ENCODE measurements around the gene CD300LF.

CD300LF gene

DNA sequence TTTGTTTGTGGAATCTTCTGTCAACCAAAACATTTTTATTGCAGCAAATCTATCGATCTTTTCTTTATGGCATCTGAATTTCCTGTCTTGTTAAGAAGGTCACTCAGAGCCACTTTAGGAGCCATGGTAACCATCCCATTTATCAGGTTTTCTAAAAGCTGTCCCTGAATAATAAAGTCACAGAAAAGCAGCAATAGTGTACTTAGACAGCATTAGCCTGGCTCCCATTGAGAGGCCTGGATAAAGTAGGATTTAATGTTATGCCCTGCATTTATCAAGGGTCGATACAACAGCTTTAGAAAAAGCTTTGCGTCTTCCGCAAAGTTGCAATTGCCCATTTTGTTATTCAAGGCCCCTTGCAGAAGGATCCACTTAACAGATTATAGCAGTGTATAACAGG is 10.1 kb upstream of the CD300LF start:
- no peak overlapping the region for H3K9ac ChIP-seq (ENCODE audit: low read length)
- no peak overlapping the region for H4K91ac ChIP-seq (ENCODE audit: low read depth, low read length)
- H3K18ac ChIP-seq (ENCODE audit: low read length): no peak overlapping the region
- H3K79me1 ChIP-seq (ENCODE audit: low read length): no peaks in the 10 kb centered on the region
- H2BK120ac ChIP-seq (ENCODE audit: insufficient read depth, low read length, poor library complexity): no peak overlapping the region
- no peaks in the 10 kb centered on the region for H3K79me2 ChIP-seq (ENCODE audit: control insufficient read depth, insufficient read depth, low read length, poor library complexity)
- peaks cover 2% of the 10 kb centered on the region for H3K9me3 ChIP-seq (ENCODE audit: insufficient read depth, low read depth, low read length)
- no peak for DNase-seq
- H4K12ac ChIP-seq (ENCODE audit: low read depth, low read length): no peak overlapping the region
- WGBS (ENCODE audit: extremely low coverage, insufficient coverage, insufficient read length): no CpG with 5 or more reads among the region's 4 CpGs
- no peak overlapping the region for H2AFZ ChIP-seq (ENCODE audit: insufficient read depth, low read length, poor library complexity)
- H3K23ac ChIP-seq (ENCODE audit: low read length): no peak overlapping the region
- no peak overlapping the region for H3K14ac ChIP-seq (ENCODE audit: low read length)
- H2BK5ac ChIP-seq (ENCODE audit: low read depth, low read length, poor library complexity): no peak overlapping the region
- H2BK12ac ChIP-seq (ENCODE audit: low read length): no peak overlapping the region
- H3K4ac ChIP-seq (ENCODE audit: low read depth, low read length): no peak overlapping the region
- H3K4me3 ChIP-seq (ENCODE audit: low read depth, low read length): no peak overlapping the region
- H3K36me3 ChIP-seq (ENCODE audit: control insufficient read depth in 1 of 2, insufficient read depth in 2 of 2, low read length in 2 of 2): no peaks in the 10 kb centered on the region
- H3K27ac ChIP-seq (ENCODE audit: low read depth, low read length): no peak overlapping the region
- no peak overlapping the region for H4K8ac ChIP-seq (ENCODE audit: low read depth, low read length)
- no peaks in the 10 kb centered on the region for H3K27me3 ChIP-seq (ENCODE audit: insufficient read depth, low read length)
- H3K4me1 ChIP-seq (ENCODE audit: control insufficient read depth in 1 of 2, insufficient read depth in 2 of 2, low read length in 2 of 2): no peaks in the 10 kb centered on the region
- no peak overlapping the region for H2AK5ac ChIP-seq (ENCODE audit: low read length)
- H3K4me2 ChIP-seq (ENCODE audit: low read length): no peak overlapping the region

DNA sequence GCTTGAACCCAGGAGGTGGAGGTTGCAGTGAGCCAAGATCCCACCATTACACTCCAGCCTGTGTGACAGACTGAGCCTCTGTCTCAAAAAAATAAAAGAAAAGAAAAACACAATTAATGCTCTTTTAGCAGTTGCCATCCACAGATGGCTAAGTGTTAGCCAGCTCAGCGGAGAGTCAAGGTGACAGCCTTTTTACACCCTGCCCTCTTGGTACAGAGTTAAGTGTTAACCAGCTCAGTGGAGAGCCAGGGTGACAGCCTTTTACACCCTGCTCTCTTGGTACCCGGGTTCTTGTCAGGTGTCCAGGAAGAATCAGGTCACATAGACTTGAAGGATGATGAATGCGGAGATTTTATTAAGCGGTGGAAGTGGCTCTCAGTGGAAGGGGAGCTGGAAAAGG is 7.8 kb upstream of the CD300LF start:
- Histone ChIP-seq H3K9me3 (ENCODE audit: insufficient read depth, low read depth, low read length) (peaks cover 2% of the 10 kb centered on the region), H3K9ac (ENCODE audit: low read length) (no peak overlapping the region), H3K14ac (ENCODE audit: low read length) (no peak overlapping the region), H4K12ac (ENCODE audit: low read depth, low read length) (no peak overlapping the region), H4K91ac (ENCODE audit: low read depth, low read length) (no peak overlapping the region), H3K18ac (ENCODE audit: low read length) (no peak overlapping the region), H3K4me3 (ENCODE audit: low read depth, low read length) (no peak overlapping the region), H3K27me3 (ENCODE audit: insufficient read depth, low read length) (no peaks in the 10 kb centered on the region), H3K4me1 (ENCODE audit: control insufficient read depth in 1 of 2, insufficient read depth in 2 of 2, low read length in 2 of 2) (no peaks in the 10 kb centered on the region), H3K79me2 (ENCODE audit: control insufficient read depth, insufficient read depth, low read length, poor library complexity) (no peaks in the 10 kb centered on the region), H3K36me3 (ENCODE audit: control insufficient read depth in 1 of 2, insufficient read depth in 2 of 2, low read length in 2 of 2) (no peaks in the 10 kb centered on the region), H2BK5ac (ENCODE audit: low read depth, low read length, poor library complexity) (no peak overlapping the region), H3K27ac (ENCODE audit: low read depth, low read length) (no peak overlapping the region), H2BK12ac (ENCODE audit: low read length) (no peak overlapping the region), H3K4ac (ENCODE audit: low read depth, low read length) (no peak overlapping the region), H2AFZ (ENCODE audit: insufficient read depth, low read length, poor library complexity) (no peak overlapping the region), H4K8ac (ENCODE audit: low read depth, low read length) (no peak overlapping the region), H3K23ac (ENCODE audit: low read length) (no peak overlapping the region), H2AK5ac (ENCODE audit: low read length) (no peak overlapping the region), H3K4me2 (ENCODE audit: low read length) (no peak overlapping the region), H2BK120ac (ENCODE audit: insufficient read depth, low read length, poor library complexity) (no peak overlapping the region), H3K79me1 (ENCODE audit: low read length) (no peaks in the 10 kb centered on the region)
- DNase-seq: no peak
- no CpG with 5 or more reads among the region's 4 CpGs for WGBS (ENCODE audit: extremely low coverage, insufficient coverage, insufficient read length)

DNA sequence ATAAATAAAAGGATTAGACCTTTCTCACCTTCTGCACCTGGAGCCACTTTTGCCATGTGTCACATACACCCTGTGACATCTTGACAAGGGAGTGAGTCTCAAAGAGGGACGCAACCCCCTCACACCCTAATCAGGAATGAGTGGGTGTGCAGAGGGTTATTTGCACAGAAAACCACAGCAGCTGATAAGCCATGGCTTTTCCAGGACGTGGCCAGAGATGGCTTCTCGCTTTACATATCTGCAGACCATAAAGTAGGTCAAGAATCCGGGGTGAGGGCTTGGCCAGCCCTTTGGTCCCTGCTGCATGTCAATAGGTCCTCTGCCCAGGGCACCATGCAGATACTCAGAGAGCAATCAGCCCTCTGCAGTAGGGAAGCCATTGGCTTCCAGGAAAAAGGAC is 2.4 kb upstream of the CD300LF start:
- H3K4me2 ChIP-seq (ENCODE audit: low read length): no peak overlapping the region
- no peak for DNase-seq
- H2BK5ac ChIP-seq (ENCODE audit: low read depth, low read length, poor library complexity): no peak overlapping the region
- H3K4me3 ChIP-seq (ENCODE audit: low read depth, low read length): no peak overlapping the region
- H3K79me2 ChIP-seq (ENCODE audit: control insufficient read depth, insufficient read depth, low read length, poor library complexity): no peaks in the 10 kb centered on the region
- no peak overlapping the region for H2BK12ac ChIP-seq (ENCODE audit: low read length)
- no peak overlapping the region for H3K4ac ChIP-seq (ENCODE audit: low read depth, low read length)
- H3K36me3 ChIP-seq (ENCODE audit: control insufficient read depth in 1 of 2, insufficient read depth in 2 of 2, low read length in 2 of 2): no peaks in the 10 kb centered on the region
- no peak overlapping the region for H3K18ac ChIP-seq (ENCODE audit: low read length)
- H3K79me1 ChIP-seq (ENCODE audit: low read length): no peaks in the 10 kb centered on the region
- no peak overlapping the region for H4K12ac ChIP-seq (ENCODE audit: low read depth, low read length)
- no peaks in the 10 kb centered on the region for H3K27me3 ChIP-seq (ENCODE audit: insufficient read depth, low read length)
- H2AFZ ChIP-seq (ENCODE audit: insufficient read depth, low read length, poor library complexity): no peak overlapping the region
- no CpG with 5 or more reads among the region's 4 CpGs for WGBS (ENCODE audit: extremely low coverage, insufficient coverage, insufficient read length)
- no peak overlapping the region for H4K91ac ChIP-seq (ENCODE audit: low read depth, low read length)
- no peaks in the 10 kb centered on the region for H3K4me1 ChIP-seq (ENCODE audit: control insufficient read depth in 1 of 2, insufficient read depth in 2 of 2, low read length in 2 of 2)
- no peak overlapping the region for H3K23ac ChIP-seq (ENCODE audit: low read length)
- no peak overlapping the region for H3K14ac ChIP-seq (ENCODE audit: low read length)
- peaks cover 2% of the 10 kb centered on the region for H3K9me3 ChIP-seq (ENCODE audit: insufficient read depth, low read depth, low read length)
- H3K27ac ChIP-seq (ENCODE audit: low read depth, low read length): no peak overlapping the region
- no peak overlapping the region for H2BK120ac ChIP-seq (ENCODE audit: insufficient read depth, low read length, poor library complexity)
- no peak overlapping the region for H2AK5ac ChIP-seq (ENCODE audit: low read length)
- H3K9ac ChIP-seq (ENCODE audit: low read length): no peak overlapping the region
- H4K8ac ChIP-seq (ENCODE audit: low read depth, low read length): no peak overlapping the region

DNA sequence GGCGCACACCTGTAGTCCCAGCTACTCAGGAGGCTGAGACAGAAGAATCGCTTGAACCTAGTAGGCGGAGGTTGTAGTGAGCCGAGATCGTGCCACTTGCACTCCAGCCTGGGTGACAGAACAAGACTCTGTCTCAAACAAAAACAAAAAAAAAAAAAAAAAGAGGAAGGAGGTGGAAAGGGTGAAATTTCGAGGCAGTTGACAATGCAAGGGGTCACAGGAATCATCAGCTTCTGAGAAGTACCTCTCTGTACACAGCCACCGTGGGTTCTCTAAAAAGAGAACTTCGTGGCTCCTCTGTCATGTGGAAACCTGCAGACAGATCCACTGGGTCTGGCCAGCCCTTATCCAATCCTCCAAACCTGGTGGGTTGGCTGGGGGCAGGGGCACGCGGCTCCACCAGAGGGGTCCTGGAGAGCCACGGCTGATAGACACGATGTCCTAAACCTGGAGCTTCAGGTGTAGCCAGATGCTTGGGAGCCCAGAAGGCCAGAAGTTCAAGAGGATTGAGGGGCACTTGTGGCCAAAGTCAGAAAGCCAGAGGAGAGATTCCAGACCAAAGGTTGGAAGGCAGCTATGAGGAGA is 540 bp upstream of the CD300LF start:
- H2BK12ac ChIP-seq (ENCODE audit: low read length): no peak overlapping the region
- no peak for DNase-seq
- no peak overlapping the region for H3K4me3 ChIP-seq (ENCODE audit: low read depth, low read length)
- H3K23ac ChIP-seq (ENCODE audit: low read length): no peak overlapping the region
- no peak overlapping the region for H4K12ac ChIP-seq (ENCODE audit: low read depth, low read length)
- H2BK120ac ChIP-seq (ENCODE audit: insufficient read depth, low read length, poor library complexity): no peak overlapping the region
- H4K8ac ChIP-seq (ENCODE audit: low read depth, low read length): no peak overlapping the region
- H2AFZ ChIP-seq (ENCODE audit: insufficient read depth, low read length, poor library complexity): no peak overlapping the region
- H3K9me3 ChIP-seq (ENCODE audit: insufficient read depth, low read depth, low read length): no peaks in the 10 kb centered on the region
- no peak overlapping the region for H2AK5ac ChIP-seq (ENCODE audit: low read length)
- H3K4me2 ChIP-seq (ENCODE audit: low read length): no peak overlapping the region
- no peaks in the 10 kb centered on the region for H3K36me3 ChIP-seq (ENCODE audit: control insufficient read depth in 1 of 2, insufficient read depth in 2 of 2, low read length in 2 of 2)
- no peaks in the 10 kb centered on the region for H3K79me1 ChIP-seq (ENCODE audit: low read length)
- H4K91ac ChIP-seq (ENCODE audit: low read depth, low read length): no peak overlapping the region
- no peak overlapping the region for H3K14ac ChIP-seq (ENCODE audit: low read length)
- H3K18ac ChIP-seq (ENCODE audit: low read length): no peak overlapping the region
- no peak overlapping the region for H3K27ac ChIP-seq (ENCODE audit: low read depth, low read length)
- H3K79me2 ChIP-seq (ENCODE audit: control insufficient read depth, insufficient read depth, low read length, poor library complexity): no peaks in the 10 kb centered on the region
- no peak overlapping the region for H3K4ac ChIP-seq (ENCODE audit: low read depth, low read length)
- H3K4me1 ChIP-seq (ENCODE audit: control insufficient read depth in 1 of 2, insufficient read depth in 2 of 2, low read length in 2 of 2): no peaks in the 10 kb centered on the region
- no CpG with 5 or more reads among the region's 12 CpGs for WGBS (ENCODE audit: extremely low coverage, insufficient coverage, insufficient read length)
- no peaks in the 10 kb centered on the region for H3K27me3 ChIP-seq (ENCODE audit: insufficient read depth, low read length)
- H2BK5ac ChIP-seq (ENCODE audit: low read depth, low read length, poor library complexity): no peak overlapping the region
- no peak overlapping the region for H3K9ac ChIP-seq (ENCODE audit: low read length)

All from trophoblast cell (in vitro differentiated cells and primary cell).